Adrenal gland (tissue), 5 donors: ENCODE results near the gene VSIG10L.

ENCODE experiments used
- CTCF ChIP-seq, 6 experiments: fragments of 450-650 bp in 4 of 6; fragments of 200-600 bp in 2 of 6; sonication (generic) in 1 of 6; IDR thresholded peaks; 1 replicate in 5 of 6; 2 replicates in 1 of 6; pipeline versions ENCODE4 v1.5.1 to v1.8.0; 2016 to 2021; ENCODE audit warnings: antibody characterized with exemption in 6 of 6, mild to moderate bottlenecking in 2 of 6, moderate library complexity in 1 of 6
- POLR2A ChIP-seq, 2 donors: fragments of 450-650 bp; IDR thresholded peaks; one replicate each; pipeline ENCODE4 v1.6.1; 2017; ENCODE audit warnings: antibody characterized with exemption in 2 of 2, mild to moderate bottlenecking in 2 of 2, moderate library complexity in 1 of 2
- donor health status: DM: no; HTN: no; CAD: no.

- TF ChIP-seq CTCF (IDR thresholded peaks at IDR 0.05) (no peak), POLR2A (IDR thresholded peaks at IDR 0.05) (no peak)
These were observed 12.3 kb upstream of the VSIG10L start for GRCh38 chr19:51354103-51354741.
